Measurements from ENCODE around the gene RBM12.
"Not testable (repeated sequence)": the region's sequence is repeated elsewhere in the genome, so short reads cannot be mapped to it uniquely, and the experiment has no call there.

Gene RBM12

GRCh38 chr20:35698298-35699126, 33.8 kb upstream of the RBM12 start:
- peak; percentile 40 for DNase-seq (ENCODE audit: low spot score)

GRCh38 chr20:35697696-35698297, 33.1 kb upstream of the RBM12 start:
- DNase-seq (ENCODE audit: low spot score) = no peak

- no peak for DNase-seq (ENCODE audit: low spot score)
These were observed 31.3 kb upstream of the RBM12 start for GRCh38 chr20:35695978-35696377.

- DNase-seq (ENCODE audit: low spot score) = no peak
These were observed 30.6 kb upstream of the RBM12 start for GRCh38 chr20:35695245-35695749.

GRCh38 chr20:35690265-35690664, 25.6 kb upstream of the RBM12 start:
- DNase-seq (ENCODE audit: low spot score) = no peak

GRCh38 chr20:35686872-35687271, 22.2 kb upstream of the RBM12 start:
- not testable (repeated sequence) for DNase-seq (ENCODE audit: low spot score)

GRCh38 chr20:35685368-35685767, 20.7 kb upstream of the RBM12 start:
- DNase-seq (ENCODE audit: low spot score) = not testable (repeated sequence)

GRCh38 chr20:35681960-35682359, 17.3 kb upstream of the RBM12 start:
- DNase-seq (ENCODE audit: low spot score) = no peak

GRCh38 chr20:35680452-35681183, 15.9 kb upstream of the RBM12 start:
- no peak for DNase-seq (ENCODE audit: low spot score)

GRCh38 chr20:35674921-35675320, 10.2 kb upstream of the RBM12 start:
- no peak for DNase-seq (ENCODE audit: low spot score)

GRCh38 chr20:35673884-35674283, 9.2 kb upstream of the RBM12 start:
- DNase-seq (ENCODE audit: low spot score) = no peak

GRCh38 chr20:35669681-35670080, 5.0 kb upstream of the RBM12 start:
- DNase-seq (ENCODE audit: low spot score) = no peak

GRCh38 chr20:35669221-35669620, 4.5 kb upstream of the RBM12 start:
- no peak for DNase-seq (ENCODE audit: low spot score)

- no peak for DNase-seq (ENCODE audit: low spot score)
These were observed 1.2 kb upstream of the RBM12 start for GRCh38 chr20:35665949-35666288.

GRCh38 chr20:35663516-35664465, 909 bp downstream of the RBM12 start:
- DNase-seq (ENCODE audit: low spot score) = peak; percentile 49

- DNase-seq (ENCODE audit: low spot score) = no peak
These were observed 2.1 kb downstream of the RBM12 start for GRCh38 chr20:35662551-35662950.

GRCh38 chr20:35661908-35662307, 2.8 kb downstream of the RBM12 start:
- no peak for DNase-seq (ENCODE audit: low spot score)

GRCh38 chr20:35661053-35661452, 3.6 kb downstream of the RBM12 start:
- no peak for DNase-seq (ENCODE audit: low spot score)

GRCh38 chr20:35660122-35660937, 4.4 kb downstream of the RBM12 start:
- DNase-seq (ENCODE audit: low spot score) = no peak

- DNase-seq (ENCODE audit: low spot score) = no peak
These were observed 7.4 kb downstream of the RBM12 start for GRCh38 chr20:35657271-35657670.

- no peak for DNase-seq (ENCODE audit: low spot score)
These were observed 10.3 kb downstream of the RBM12 start for GRCh38 chr20:35654415-35654814.

Measured in hematopoietic multipotent progenitor cell treated with erythropoietin and hydrocortisone succinate and interleukin-3 and kit ligand, for 15 days (in vitro differentiated cells).